HG02798 (cell line): Measurements from ENCODE around the gene STUM.
"Not testable (repeated sequence)": the region's sequence is repeated elsewhere in the genome, so short reads cannot be mapped to it uniquely, and the experiment has no call there.

Source experiments
- ATAC-seq: cut with Tn5 transposase; IDR thresholded peaks from one replicate; pipeline ENCODE4 v1.9.1; 2021; ENCODE audit warnings: mild to moderate bottlenecking; ENCODE audit not compliant: unreplicated experiment, poor library complexity

The STUM gene

GRCh38 chr1:226617719-226618118, 69.2 kb downstream of the STUM start:
- not testable (repeated sequence) for ATAC-seq

- ATAC-seq = no peak
Measured at GRCh38 chr1:226618380-226618779, 69.8 kb downstream of the STUM start.

DNA sequence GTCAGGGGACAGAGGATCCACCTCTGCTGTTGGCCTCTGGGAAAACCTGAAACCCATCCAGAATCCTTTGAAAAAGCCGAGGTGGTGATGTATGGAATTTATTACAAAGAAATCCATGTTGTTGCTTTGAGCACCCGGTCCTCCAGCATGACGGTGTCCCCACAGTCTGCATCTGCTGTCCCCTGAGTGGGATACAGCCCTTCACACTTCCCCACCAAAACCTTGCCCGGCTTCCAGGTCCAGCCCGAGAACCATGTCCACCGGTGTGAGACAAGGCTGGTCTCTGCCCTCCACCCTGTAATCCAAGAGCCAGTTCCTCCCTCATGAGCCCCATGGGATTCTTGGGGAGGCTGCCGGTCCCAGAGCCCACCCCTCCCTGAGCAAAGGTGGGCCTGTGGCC, 70.5 kb downstream of the STUM start:
- no peak for ATAC-seq

GRCh38 chr1:226622012-226622411, 73.4 kb downstream of the STUM start:
- no peak for ATAC-seq

GRCh38 chr1:226624526-226624925, 76.0 kb downstream of the STUM start:
- ATAC-seq = no peak

- no peak for ATAC-seq
Measured at GRCh38 chr1:226625326-226625725, 76.8 kb downstream of the STUM start.

DNA sequence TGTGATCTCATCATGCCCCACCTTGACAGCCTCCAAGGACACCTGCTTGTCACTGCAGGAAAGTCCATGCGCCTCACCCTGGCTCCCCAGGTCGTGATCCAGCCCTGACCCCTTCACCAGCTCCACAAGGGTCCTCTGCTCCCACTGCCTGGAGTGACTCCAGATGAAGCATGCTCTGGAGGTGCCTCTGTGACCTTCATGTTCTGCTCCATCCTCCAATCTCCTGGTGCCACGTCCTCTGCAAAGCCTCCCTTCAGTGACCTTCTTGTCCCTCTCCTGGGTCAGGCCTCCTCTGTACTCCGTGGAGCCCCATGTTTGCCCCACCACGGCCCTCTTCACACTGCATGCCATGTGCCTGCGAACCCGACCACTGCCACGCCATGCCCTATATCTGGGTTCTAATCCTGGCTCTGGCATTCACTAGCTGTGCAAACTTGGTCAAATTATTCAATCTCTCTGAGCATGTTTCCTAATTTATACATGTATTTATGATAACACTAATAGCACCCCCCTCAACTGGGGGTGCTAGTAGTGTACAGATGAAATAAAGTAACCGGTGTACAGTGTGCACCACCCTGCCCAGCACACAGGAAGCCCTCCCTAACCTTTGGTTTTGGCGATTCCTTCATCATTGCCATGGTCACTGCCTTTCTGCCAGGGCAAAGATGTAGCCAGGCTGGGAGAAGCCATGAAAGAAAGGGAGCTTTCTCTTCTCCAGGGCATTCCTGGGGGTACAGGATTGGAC, 77.4 kb downstream of the STUM start:
- peak; percentile 26 for ATAC-seq

- ATAC-seq = peak; percentile 75
Measured at GRCh38 chr1:226626577-226626956, 78.0 kb downstream of the STUM start.

- ATAC-seq = no peak
Measured at GRCh38 chr1:226627050-226627755, 78.6 kb downstream of the STUM start.

- ATAC-seq = no peak
Measured at GRCh38 chr1:226627924-226628611, 79.5 kb downstream of the STUM start.

- ATAC-seq = no peak
Measured at GRCh38 chr1:226628612-226629155, 80.1 kb downstream of the STUM start.

DNA sequence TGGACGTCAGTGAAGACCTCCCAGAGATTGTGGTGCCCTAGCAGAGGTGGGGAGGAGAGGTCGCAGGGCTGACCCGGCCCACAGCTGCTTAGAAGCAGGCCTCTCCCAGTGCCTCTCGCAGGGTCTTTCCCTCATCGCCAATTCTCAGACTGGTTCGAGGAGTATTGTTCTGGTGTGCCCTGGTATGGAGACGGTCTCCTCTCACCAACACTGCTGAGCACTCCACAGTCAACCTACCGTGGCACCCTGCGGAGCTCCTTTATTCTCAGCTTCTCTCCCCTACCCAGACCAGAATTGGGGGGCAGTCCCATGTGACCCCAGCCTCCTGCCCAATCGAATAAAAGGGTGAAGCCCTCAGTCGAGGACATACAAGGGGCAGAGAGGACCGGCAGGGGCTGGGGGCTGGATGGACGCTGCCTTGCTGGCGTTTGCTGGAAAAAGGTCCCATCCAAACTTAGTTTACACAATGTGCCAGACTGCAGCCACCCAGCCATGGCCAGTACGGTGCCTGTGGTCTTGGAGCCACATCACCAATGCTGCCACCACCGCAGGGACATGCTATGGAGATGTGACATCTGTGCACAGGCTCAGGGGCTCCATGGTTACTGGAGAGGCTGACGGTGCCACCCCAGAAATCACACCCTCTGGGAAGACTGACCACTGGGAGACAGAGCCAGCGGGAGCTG, 80.8 kb downstream of the STUM start:
- no peak for ATAC-seq

- ATAC-seq = no peak
Measured at GRCh38 chr1:226629896-226630550, 81.5 kb downstream of the STUM start.

GRCh38 chr1:226630592-226630991, 82.0 kb downstream of the STUM start:
- ATAC-seq = no peak

DNA sequence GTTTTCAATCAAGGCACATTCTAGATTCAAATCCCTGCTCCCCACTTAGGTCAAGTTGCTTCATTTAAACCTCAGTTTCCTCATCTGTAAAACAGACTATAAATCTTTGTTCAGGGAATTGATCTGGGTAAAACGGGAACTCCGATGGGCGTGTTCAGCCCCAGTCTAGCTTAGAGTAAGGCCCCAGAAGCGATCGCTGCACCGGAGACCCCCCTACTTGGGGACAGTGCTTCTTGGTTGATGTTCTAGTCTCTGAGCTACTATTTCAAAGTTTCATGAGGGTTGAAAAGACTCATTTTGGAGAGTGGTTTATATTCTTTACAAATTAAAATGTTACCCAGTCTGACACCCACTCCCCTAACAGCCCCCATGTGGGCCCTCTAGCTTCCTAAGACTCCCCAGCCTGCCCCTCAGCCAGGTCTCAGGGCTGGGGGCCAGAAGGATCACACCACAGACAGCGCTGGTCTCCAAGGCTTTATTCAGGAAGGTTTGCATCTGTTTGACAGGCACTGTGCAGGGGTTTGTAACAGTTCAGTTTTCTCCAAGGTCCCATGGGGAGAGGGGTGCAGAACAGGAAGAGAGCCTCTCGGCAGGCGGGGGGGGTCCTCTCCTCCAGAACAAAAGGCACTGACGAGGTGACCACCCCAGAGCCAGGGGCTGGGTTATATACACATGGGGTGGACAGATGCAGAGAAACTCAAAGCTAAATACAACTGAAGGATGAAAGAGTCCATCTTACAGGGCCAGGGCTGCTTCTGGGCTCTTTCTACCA, 82.9 kb downstream of the STUM start:
- ATAC-seq = no peak

GRCh38 chr1:226632169-226632879, 83.8 kb downstream of the STUM start:
- no peak for ATAC-seq

DNA sequence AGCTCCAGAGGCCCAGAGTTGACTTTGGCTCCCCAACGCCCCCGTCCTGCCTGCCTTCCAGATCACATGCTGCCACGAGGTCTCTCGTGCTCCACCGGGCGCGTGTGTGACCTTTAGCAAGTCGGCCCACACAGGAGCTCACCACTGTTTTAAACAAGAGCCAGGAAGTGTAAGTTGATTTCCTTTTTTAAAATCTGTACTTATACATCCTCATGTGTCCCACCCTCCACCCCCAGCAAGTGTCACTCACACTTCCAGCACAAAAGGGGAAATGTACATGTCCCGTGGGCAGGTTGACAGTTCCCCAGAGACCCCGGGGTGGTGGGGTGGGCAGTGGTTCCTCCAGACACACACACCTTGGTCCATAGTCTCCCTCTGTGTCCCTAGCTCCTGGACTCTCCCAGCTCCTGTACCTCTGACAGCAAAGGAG, 84.4 kb downstream of the STUM start:
- ATAC-seq = no peak

GRCh38 chr1:226633541-226634165, 85.1 kb downstream of the STUM start:
- peak; percentile 16 for ATAC-seq
